Measurements from ENCODE around the gene BICD1. TPM values are rescaled to one million over a fixed set of nuclear protein-coding genes. Genes with fewer than 3 reads are reported as not detected.
A peak's percentile ranks its signal among the peaks of the same experiment; 100 is the strongest.

Gene BICD1
- total RNA-seq, 1 donor from 2014 or later = 30.1 TPM

GRCh38 chr12:32281098-32281497, 174.5 kb downstream of the BICD1 start:
- no peak for DNase-seq (ENCODE audit: low spot score)

- DNase-seq (ENCODE audit: low spot score) = no peak
Measured at GRCh38 chr12:32284561-32284960, 177.9 kb downstream of the BICD1 start.

GRCh38 chr12:32285021-32285420, 178.4 kb downstream of the BICD1 start:
- DNase-seq (ENCODE audit: low spot score) = no peak

- DNase-seq (ENCODE audit: low spot score) = no peak
Measured at GRCh38 chr12:32285489-32285888, 178.8 kb downstream of the BICD1 start.

GRCh38 chr12:32290411-32290810, 183.8 kb downstream of the BICD1 start:
- DNase-seq (ENCODE audit: low spot score) = no peak

GRCh38 chr12:32292151-32292550, 185.5 kb downstream of the BICD1 start:
- no peak for DNase-seq (ENCODE audit: low spot score)

GRCh38 chr12:32293808-32294419, 187.3 kb downstream of the BICD1 start:
- no peak for DNase-seq (ENCODE audit: low spot score)

GRCh38 chr12:32296567-32296966, 189.9 kb downstream of the BICD1 start:
- peak; percentile 42 for DNase-seq (ENCODE audit: low spot score)

- DNase-seq (ENCODE audit: low spot score) = no peak
Measured at GRCh38 chr12:32298917-32299316, 192.3 kb downstream of the BICD1 start.

GRCh38 chr12:32301216-32301615, 194.6 kb downstream of the BICD1 start:
- DNase-seq (ENCODE audit: low spot score) = no peak

GRCh38 chr12:32302218-32303173, 195.8 kb downstream of the BICD1 start:
- no peak for DNase-seq (ENCODE audit: low spot score)

- no peak for DNase-seq (ENCODE audit: low spot score)
Measured at GRCh38 chr12:32303174-32303549, 196.5 kb downstream of the BICD1 start.

- DNase-seq (ENCODE audit: low spot score) = peak; percentile 20
Measured at GRCh38 chr12:32305163-32305562, 198.5 kb downstream of the BICD1 start.

- DNase-seq (ENCODE audit: low spot score) = no peak
Measured at GRCh38 chr12:32307326-32307725, 200.7 kb downstream of the BICD1 start.

- DNase-seq (ENCODE audit: low spot score) = peak; percentile 33
Measured at GRCh38 chr12:32309811-32310736, 203.4 kb downstream of the BICD1 start.

GRCh38 chr12:32312049-32312670, 205.5 kb downstream of the BICD1 start:
- no peak for DNase-seq (ENCODE audit: low spot score)

GRCh38 chr12:32322354-32322753, 215.7 kb downstream of the BICD1 start:
- no peak for DNase-seq (ENCODE audit: low spot score)

GRCh38 chr12:32331133-32331532, 224.5 kb downstream of the BICD1 start:
- DNase-seq (ENCODE audit: low spot score) = no peak

- DNase-seq (ENCODE audit: low spot score) = no peak
Measured at GRCh38 chr12:32332446-32332845, 225.8 kb downstream of the BICD1 start.

GRCh38 chr12:32334371-32334777, 227.7 kb downstream of the BICD1 start:
- DNase-seq (ENCODE audit: low spot score) = no peak

GRCh38 chr12:32336261-32336660, 229.6 kb downstream of the BICD1 start:
- DNase-seq (ENCODE audit: low spot score) = no peak

GRCh38 chr12:32343496-32343895, 236.8 kb downstream of the BICD1 start:
- DNase-seq (ENCODE audit: low spot score) = no peak

All from mucosa of gallbladder (tissue), 1 donor.